Activated CD8-positive, alpha-beta memory T cell treated with anti-CD3 and anti-CD28 coated beads for 4 hours (primary cell): ENCODE data around the gene GPRASP3.
"Not testable (repeated sequence)": the region's sequence is repeated elsewhere in the genome, so short reads cannot be mapped to it uniquely, and the experiment has no call there.

Experiments
- DNase-seq, 2 donors: peaks; one replicate each; pipeline ENCODE4 v3.0.0-alpha.2; 2020; ENCODE audit warnings: low read depth in 2 of 2

Gene GPRASP3

GRCh38 chrX:102720237-102721168, at the start of gene GPRASP3:
Gene GPRASP3, plus strand, starts transcription at chrX:102720743. Its CDS starts 28,253 bp downstream, at chrX:102748996.
- peak; percentile 40 to 46 for DNase-seq

GRCh38 chrX:102672856-102673255, 47.7 kb upstream of the GPRASP3 start:
- DNase-seq = no peak

DNA sequence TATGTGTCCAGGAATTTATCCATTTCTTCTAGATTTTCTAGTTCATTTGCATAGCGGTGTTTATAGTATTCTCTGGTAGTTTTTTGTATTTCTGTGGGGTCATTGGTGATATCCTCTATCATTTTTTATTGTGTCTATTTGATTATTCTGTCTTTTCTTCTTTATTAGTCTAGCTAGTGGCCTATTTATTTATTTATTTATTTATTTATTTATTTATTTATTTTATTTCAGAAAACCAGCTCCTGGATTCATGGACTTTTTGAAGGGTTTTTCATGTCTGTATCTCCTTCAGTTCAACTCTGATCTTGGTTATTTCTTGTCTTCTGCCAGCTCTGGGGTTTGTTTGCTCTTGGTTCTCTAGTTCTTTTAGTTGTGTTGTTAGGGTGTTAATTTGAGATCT, 43.1 kb upstream of the GPRASP3 start:
- not testable (repeated sequence) for DNase-seq

GRCh38 chrX:102684772-102685520, 35.6 kb upstream of the GPRASP3 start:
- DNase-seq = no peak

DNA sequence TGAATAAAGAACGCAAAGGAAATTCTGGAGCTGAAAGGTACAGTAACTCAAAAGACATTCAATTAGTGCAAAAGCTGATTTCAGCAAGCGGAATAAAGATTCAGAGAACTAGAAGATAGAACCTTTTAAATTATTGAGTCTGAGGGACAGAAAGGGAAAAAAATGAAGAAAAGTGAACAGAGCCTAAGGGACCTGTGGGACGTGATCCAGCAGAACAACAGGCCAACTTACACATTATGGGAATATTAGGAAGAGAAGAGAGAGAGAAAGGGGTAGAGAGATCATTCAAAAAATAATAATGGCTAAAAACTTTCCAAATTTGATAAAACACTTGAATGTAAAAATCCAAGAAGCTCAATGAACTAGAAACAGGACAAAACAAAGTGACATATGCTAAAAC, 25.8 kb upstream of the GPRASP3 start:
- no peak for DNase-seq

DNA sequence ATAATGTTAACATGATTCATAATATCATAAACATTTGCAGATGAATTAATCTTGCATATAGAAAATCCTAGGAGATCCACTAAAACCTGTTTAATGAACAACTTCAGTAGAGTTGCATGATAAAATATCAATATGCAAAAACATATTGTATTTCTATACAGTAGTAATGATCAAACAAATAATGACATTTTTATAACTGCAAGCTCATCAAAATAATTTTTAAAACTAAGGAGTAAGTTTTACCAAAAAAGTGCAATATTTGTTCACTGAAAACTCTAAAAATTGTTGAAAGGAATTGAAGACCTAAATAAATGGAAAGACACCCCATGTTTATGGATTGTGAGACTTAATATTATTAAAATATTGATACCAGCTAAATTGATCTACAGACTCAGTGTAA, 24.2 kb upstream of the GPRASP3 start:
- DNase-seq = no peak

DNA sequence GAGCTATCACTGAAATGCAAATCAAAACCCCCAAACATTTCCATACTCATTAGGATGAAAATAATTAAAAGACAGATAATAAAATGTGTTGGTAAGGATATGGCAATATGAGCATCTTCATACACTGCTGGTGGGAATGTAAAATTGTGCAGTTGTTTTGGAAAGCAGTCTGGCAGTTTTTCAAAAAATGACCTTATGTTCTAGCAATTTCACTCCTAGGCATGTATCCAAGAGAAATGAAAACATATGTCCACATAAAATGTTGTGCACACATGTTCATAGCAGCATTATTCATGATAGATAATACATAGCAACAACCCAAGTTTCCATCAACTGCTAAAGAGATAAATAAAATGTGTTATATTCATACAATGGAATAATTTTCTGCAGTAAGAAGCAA, 23.0 kb upstream of the GPRASP3 start:
- no peak for DNase-seq

DNA sequence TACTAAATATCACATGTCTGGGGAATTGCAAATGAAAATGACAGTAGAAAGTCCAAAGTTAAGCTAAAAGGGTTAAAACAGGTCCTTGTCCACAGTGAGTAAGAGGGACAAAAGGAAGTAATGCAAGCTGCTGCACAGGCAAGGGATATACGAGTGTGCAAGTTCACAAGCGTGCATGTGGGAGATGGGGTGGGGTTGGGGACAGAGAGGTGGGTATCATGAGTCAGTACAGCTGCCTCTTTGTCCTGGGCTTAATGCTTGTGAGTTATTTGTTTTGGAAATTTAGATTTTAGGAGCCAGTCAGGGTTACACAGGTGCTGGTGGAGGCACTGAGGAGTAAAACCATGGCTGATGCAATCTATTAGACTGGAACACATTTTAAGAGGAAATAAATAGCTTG, 11.6 kb upstream of the GPRASP3 start:
- no peak for DNase-seq

- DNase-seq = no peak
These were observed 8.7 kb upstream of the GPRASP3 start for GRCh38 chrX:102711872-102712215.

DNA sequence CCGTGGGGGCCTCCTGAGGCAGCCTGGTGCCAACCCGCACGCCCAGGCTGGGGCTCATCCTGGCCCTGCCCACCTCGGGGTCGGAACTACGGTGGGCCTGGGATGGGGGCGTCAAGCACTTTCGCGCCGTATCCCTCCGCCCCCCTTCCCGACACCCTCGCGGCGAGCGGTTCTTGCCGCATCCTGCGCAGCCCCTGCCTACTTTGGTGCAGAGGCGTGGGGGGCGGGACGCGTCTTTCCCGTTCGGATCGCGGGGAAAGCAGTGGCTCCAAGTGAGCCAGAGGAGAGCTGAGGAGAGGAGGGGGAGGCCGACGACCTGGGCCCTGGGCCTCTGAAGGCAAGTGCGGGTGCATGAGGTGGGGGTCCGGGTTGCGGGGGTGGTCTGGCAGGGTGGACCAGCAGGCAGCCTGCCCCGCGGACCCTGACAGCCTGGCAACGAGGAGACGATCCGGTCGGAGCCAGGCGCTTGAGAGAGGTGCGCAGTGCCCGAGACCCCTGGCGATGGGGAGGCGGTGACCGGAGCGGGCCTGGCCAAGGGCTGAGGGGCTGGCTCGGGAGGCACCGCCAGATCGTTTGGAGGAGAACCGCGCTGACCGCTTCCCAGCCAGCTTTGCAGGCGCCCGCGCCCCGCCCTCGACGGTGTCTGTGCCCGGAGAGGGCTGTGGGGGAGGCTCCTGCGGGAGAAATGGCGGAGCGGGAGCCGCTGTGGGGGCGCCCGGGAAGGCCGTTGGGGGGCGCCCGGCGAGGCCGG, 8.2 kb upstream of the GPRASP3 start, which contains the start of gene GPRASP2:
TSS of gene GPRASP2 (plus strand) at position 233 of the 751 bp plus-strand sequence. CDS start 2,422 bp downstream, outside the sequence.
- DNase-seq = no peak

- DNase-seq = no peak
These were observed 7.4 kb upstream of the GPRASP3 start for GRCh38 chrX:102712981-102713625.

DNA sequence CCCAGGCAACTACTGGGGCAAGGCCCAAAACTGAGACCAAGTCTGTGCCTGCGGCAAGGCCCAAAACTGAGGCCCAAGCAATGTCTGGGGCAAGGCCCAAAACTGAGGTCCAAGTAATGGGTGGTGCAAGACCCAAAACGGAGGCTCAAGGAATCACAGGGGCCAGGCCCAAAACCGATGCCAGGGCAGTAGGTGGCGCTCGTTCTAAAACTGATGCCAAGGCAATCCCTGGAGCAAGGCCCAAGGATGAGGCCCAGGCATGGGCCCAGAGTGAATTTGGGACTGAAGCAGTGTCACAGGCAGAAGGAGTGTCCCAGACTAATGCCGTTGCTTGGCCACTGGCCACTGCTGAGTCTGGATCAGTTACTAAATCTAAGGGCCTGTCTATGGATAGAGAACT, 5.5 kb upstream of the GPRASP3 start:
- DNase-seq = no peak

- DNase-seq = no peak
These were observed 4.6 kb upstream of the GPRASP3 start for GRCh38 chrX:102715967-102716366.

DNA sequence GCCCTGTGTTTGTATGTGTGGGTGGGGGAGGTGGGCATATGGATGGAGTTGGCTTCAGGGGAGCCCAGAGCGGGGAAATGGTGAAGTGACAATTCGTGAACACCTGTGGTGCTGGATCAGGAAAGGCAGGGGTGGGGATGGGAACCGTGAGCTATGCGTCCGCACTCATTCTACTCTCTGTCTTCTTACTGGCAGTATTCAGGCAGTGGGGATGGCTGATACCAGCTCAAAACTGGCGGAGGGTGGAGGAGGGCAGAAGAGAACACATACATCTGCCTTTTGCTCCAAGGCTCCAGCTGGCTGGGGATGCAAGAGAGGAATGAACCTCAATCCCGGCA, 595 bp downstream of the GPRASP3 start:
- not testable (repeated sequence) for DNase-seq

DNA sequence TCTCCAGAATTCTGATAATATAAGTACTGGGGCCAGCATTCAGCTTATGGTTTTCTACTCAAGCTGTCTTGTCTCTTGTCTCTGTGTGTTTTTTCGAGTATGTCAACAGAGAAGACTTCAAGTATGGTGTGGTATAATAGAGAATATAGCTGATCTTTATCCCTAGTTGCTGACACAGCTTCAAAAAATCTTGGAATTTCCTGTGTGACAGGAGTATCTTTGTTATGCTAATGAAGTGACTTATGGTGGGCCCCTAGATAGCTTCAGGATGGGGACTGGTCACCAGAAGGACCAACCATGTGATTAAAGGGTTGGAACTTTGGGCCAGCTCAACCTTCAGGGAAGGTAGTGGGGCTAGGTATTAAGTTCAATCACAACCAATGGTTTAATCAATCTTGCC, 2.9 kb downstream of the GPRASP3 start:
- no peak for DNase-seq

GRCh38 chrX:102727761-102728160, 7.2 kb downstream of the GPRASP3 start:
- no peak for DNase-seq

- no peak for DNase-seq
These were observed 8.1 kb downstream of the GPRASP3 start for GRCh38 chrX:102728646-102729045.

- no peak for DNase-seq
These were observed 19.1 kb downstream of the GPRASP3 start for GRCh38 chrX:102739657-102740056.

DNA sequence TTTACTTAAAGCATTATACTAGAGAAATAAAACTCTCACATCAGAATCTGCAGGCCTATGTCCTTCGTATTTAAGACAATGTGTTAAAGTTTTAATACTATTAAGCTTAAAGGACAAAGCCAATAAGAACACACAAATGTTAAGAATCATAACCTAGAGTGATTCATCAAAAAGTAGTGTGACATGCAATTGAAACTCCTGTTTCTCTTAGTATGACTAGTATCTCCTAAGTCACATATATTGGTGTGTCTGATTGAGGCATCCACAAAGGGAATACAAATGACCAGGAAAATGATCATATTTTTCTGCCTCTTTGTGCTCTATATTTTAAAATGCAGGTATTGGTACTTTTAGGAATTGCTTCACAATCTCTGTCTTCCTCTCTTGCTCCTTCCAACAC, 23.8 kb downstream of the GPRASP3 start:
- no peak for DNase-seq

- no peak for DNase-seq
These were observed 24.9 kb downstream of the GPRASP3 start for GRCh38 chrX:102745513-102745856.

GRCh38 chrX:102745857-102746584, 25.5 kb downstream of the GPRASP3 start:
- DNase-seq = no peak
